SK-N-SH treated with all-trans-retinoic acid at 6 μM for 48 hours (cell line): Measurements from ENCODE around the gene ARFGEF2.

Experiments
- ARNTL ChIP-seq: fragments of 450-650 bp; formaldehyde crosslinking; IDR thresholded peaks from 2 replicates; pipeline ENCODE4 v1.5.0; 2020; ENCODE audit warnings: low read depth, mild to moderate bottlenecking, moderate library complexity, borderline replicate concordance
- ESRRG ChIP-seq: fragments of 250-450 bp; sonication (Bioruptor Pico); IDR thresholded peaks from 2 replicates; pipeline ENCODE4 v1.6.1; 2021; ENCODE audit warnings: mild to moderate bottlenecking
- GLIS3 ChIP-seq: fragments of 250-450 bp; sonication (Bioruptor Pico); IDR thresholded peaks from 2 replicates; pipeline ENCODE4 v1.5.0; 2020; ENCODE audit warnings: mild to moderate bottlenecking, moderate library complexity
- OSR1 ChIP-seq: fragments of 250-450 bp; sonication (Bioruptor Pico); IDR thresholded peaks from 2 replicates; pipeline ENCODE4 v1.8.0; 2022; ENCODE audit warnings: moderate library complexity, mild to moderate bottlenecking, inconsistent platforms
- RARB ChIP-seq: fragments of 250-450 bp; sonication (Bioruptor Pico); IDR thresholded peaks from 2 replicates; pipeline ENCODE4 v1.8.0; 2021; ENCODE audit warnings: mild to moderate bottlenecking, moderate library complexity
- ZFP30 ChIP-seq: fragments of 450-650 bp; formaldehyde crosslinking; IDR thresholded peaks from 2 replicates; pipeline ENCODE4 v1.5.0; 2022; ENCODE audit warnings: mild to moderate bottlenecking, moderate library complexity
- TF ChIP-seq, protein P1 (sequence below): fragments of 250-450 bp; sonication (Bioruptor Pico); IDR thresholded peaks from 2 replicates; pipeline ENCODE4 v1.8.0; 2020; ENCODE audit warnings: mild to moderate bottlenecking, moderate library complexity, borderline replicate concordance
- TF ChIP-seq, protein P2 (sequence below): fragments of 250-450 bp; sonication (Bioruptor Pico); IDR thresholded peaks from 2 replicates; pipeline ENCODE4 v1.5.1; 2020; ENCODE audit warnings: low read depth, mild to moderate bottlenecking, moderate library complexity

DNA sequence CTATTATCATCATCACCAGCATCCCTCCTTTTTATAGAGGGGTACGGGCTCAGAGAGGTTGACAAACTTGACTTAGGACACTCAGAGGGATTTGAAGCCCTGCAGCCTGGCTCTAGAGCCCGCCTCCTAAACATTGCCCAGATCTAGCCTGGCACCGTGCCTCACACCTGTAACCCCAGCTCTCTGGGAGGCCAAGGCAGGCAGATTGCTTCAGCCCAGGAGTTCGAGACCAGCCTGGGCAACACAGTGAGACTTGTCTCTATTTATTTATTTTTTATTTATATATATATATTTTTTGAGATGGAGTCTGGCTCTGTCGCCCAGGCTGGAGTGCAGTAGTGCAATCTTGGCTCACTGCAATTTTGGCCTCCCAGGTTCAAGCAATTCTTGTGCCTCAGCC is 118.3 kb downstream of the ARFGEF2 start:
- no peak for TF ChIP-seq OSR1 (CRISPR knock-in tag)
- TF ChIP-seq ARNTL (CRISPR knock-in tag): no peak
- no peak for TF ChIP-seq GLIS3 (CRISPR knock-in tag)
- TF ChIP-seq, protein P1, sequence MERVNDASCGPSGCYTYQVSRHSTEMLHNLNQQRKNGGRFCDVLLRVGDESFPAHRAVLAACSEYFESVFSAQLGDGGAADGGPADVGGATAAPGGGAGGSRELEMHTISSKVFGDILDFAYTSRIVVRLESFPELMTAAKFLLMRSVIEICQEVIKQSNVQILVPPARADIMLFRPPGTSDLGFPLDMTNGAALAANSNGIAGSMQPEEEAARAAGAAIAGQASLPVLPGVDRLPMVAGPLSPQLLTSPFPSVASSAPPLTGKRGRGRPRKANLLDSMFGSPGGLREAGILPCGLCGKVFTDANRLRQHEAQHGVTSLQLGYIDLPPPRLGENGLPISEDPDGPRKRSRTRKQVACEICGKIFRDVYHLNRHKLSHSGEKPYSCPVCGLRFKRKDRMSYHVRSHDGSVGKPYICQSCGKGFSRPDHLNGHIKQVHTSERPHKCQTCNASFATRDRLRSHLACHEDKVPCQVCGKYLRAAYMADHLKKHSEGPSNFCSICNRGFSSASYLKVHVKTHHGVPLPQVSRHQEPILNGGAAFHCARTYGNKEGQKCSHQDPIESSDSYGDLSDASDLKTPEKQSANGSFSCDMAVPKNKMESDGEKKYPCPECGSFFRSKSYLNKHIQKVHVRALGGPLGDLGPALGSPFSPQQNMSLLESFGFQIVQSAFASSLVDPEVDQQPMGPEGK: no peak
- TF ChIP-seq, protein P2, sequence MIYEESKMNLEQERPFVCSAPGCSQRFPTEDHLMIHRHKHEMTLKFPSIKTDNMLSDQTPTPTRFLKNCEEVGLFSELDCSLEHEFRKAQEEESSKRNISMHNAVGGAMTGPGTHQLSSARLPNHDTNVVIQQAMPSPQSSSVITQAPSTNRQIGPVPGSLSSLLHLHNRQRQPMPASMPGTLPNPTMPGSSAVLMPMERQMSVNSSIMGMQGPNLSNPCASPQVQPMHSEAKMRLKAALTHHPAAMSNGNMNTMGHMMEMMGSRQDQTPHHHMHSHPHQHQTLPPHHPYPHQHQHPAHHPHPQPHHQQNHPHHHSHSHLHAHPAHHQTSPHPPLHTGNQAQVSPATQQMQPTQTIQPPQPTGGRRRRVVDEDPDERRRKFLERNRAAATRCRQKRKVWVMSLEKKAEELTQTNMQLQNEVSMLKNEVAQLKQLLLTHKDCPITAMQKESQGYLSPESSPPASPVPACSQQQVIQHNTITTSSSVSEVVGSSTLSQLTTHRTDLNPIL: no peak
- TF ChIP-seq RARB (CRISPR knock-in tag): no peak
- no peak for TF ChIP-seq ZFP30 (CRISPR knock-in tag)
- no peak for TF ChIP-seq ESRRG (CRISPR knock-in tag)
